Breast epithelium (tissue), 3 donors: ENCODE measurements around the gene SDS.

Experiments
- CTCF ChIP-seq, 3 donors: fragments of 450-650 bp; IDR thresholded peaks; one replicate each; pipeline ENCODE4 v1.5.1; 2016 to 2017; ENCODE audit warnings: antibody characterized with exemption in 3 of 3, mild to moderate bottlenecking in 3 of 3, moderate library complexity in 3 of 3
- POLR2AphosphoS5 ChIP-seq, 3 donors: sonication (generic); formaldehyde crosslinking; IDR thresholded peaks; one replicate each; pipeline ENCODE4 v1.6.1; 2017; ENCODE audit warnings: antibody characterized with exemption in 3 of 3

- TF ChIP-seq CTCF (IDR thresholded peaks at IDR 0.05): no peak
- no peak for TF ChIP-seq POLR2AphosphoS5 (IDR thresholded peaks at IDR 0.05)
These were observed 4.2 kb downstream of the SDS start for GRCh38 chr12:113399490-113399889.
